Esophagus muscularis mucosa (tissue), 4 donors: ENCODE measurements around the gene GNAT1. TPM values are rescaled to one million over a fixed set of nuclear protein-coding genes. Genes with fewer than 3 reads are reported as not detected.
A peak's percentile ranks its signal among the peaks of the same experiment; 100 is the strongest.

Source experiments
- DNase-seq: peaks from one replicate; pipeline ENCODE4 v3.0.0-alpha.2; 2017; ENCODE audit errors: extremely low spot score
- H3K27ac ChIP-seq, 4 donors: fragments of 200-600 bp; sonication (generic); replicated peaks in 1 of 4; 1 replicate in 3 of 4; 2 replicates in 1 of 4; pipeline ENCODE4 v1.5.1; 2016 to 2019; ENCODE audit warnings: mild to moderate bottlenecking in 1 of 4
- H3K27me3 ChIP-seq, 4 donors: fragments of 200-600 bp; sonication (generic); one replicate each; pipeline versions ENCODE4 v1.5.1 to v1.6.0; 2016 to 2019
- H3K36me3 ChIP-seq, 4 donors: fragments of 200-600 bp; sonication (generic); one replicate each; pipeline ENCODE4 v1.5.1; 2016 to 2019
- H3K4me1 ChIP-seq, 4 donors: fragments of 200-600 bp; sonication (generic); one replicate each; pipeline ENCODE4 v1.5.1; 2016 to 2019
- H3K4me3 ChIP-seq, 4 donors: fragments of 200-600 bp; sonication (generic); 1 replicate in 2 of 4; 2 replicates in 2 of 4; pipeline ENCODE4 v1.5.1; 2016 to 2019; ENCODE audit warnings: mild to moderate bottlenecking in 4 of 4, moderate library complexity in 1 of 4
- H3K9me3 ChIP-seq, 4 donors: fragments of 200-600 bp; sonication (generic); 1 replicate in 3 of 4; 2 replicates in 1 of 4; pipeline ENCODE4 v1.5.1; 2016 to 2019
- CTCF ChIP-seq, 3 experiments: fragments of 200-600 bp in 2 of 3; fragments of 450-650 bp in 1 of 3; sonication (generic) in 2 of 3; IDR thresholded peaks; one replicate each; pipeline ENCODE4 v1.5.1; 2017 to 2019; ENCODE audit warnings: antibody characterized with exemption in 3 of 3, mild to moderate bottlenecking in 2 of 3, moderate library complexity in 1 of 3
- EP300 ChIP-seq: sonication (generic); formaldehyde crosslinking; IDR thresholded peaks from one replicate; pipeline ENCODE4 v1.6.1; 2017; ENCODE audit warnings: antibody characterized with exemption
- POLR2A ChIP-seq: fragments of 450-650 bp; IDR thresholded peaks from one replicate; pipeline ENCODE4 v1.6.1; 2017; ENCODE audit warnings: antibody characterized with exemption, moderate library complexity, mild to moderate bottlenecking, low read depth
- POLR2AphosphoS5 ChIP-seq, 2 donors: sonication (generic); formaldehyde crosslinking; IDR thresholded peaks; one replicate each; pipeline ENCODE4 v1.6.1; 2017; ENCODE audit warnings: antibody characterized with exemption in 2 of 2
- WGBS: methylation state at CpG from one replicate; pipeline ENCODE4 v1.1.5; 2018; 5-methylcytosine and 5-hydroxymethylcytosine counted together
- intact Hi-C: fragments of 100-400 bp; cut with DNase I; formaldehyde crosslinking; loops from one replicate; pipeline ENCODE4 v1.15.1; 2023
- total RNA-seq, 4 donors: library from RNA; depleted of rRNA; stranded (reverse); fragments of >200 nt; gene quantifications; one replicate each; pipeline versions ENCODE4 v1.1.0 to v1.2.1, GENCODE V29; 2016

GNAT1 gene
- total RNA-seq, 4 donors from 2014 or later = not detected

DNA sequence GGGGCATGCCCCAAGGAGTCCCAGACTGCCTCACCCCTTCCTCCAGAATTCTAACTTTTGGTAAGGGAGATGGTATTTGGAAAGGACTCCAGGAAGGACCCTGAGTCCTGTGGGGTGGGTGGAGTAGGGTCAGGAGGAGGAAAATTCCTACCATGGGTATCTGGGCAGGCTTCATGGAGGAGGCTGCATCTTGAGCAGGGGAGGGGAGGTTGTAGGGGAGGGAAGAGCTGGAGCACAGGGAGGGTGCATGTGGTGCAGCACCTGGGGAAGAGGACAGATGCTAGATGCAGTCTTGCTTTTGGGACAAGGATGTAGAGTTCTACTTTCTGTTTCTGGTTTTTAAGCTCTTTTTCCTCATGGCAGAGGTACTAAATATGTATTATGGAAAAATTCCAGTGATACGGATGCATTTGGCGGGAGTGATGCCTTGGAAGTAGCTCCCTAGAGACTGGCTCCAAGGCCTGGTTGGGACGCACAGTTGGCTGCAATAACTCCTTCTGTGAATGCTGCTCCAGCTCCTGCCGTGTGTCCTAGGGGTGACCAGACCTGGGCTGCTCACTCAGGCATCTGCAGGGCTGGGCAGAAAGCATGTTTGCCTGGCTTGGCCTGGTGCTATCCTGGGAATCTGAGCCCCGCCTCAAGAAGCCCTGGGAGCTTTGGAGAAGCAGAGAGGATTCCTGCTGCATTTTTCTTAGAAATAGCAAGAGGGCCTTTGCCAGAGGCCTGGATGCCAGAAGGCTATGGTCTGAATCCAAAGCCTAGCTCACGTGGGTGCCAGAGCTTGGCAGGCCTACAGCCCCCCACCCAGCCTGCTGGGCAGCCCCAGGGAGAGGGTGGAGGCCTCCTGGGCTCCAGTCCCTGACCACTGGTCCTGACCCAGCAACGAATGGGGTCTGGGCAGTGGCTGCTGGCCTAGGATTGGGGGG is 26.2 kb upstream of the GNAT1 start:
- TF ChIP-seq CTCF (IDR thresholded peaks at IDR 0.05) = no peak
- no peak for TF ChIP-seq EP300
- peak in 1 of 2 donors; percentile 41 for TF ChIP-seq POLR2AphosphoS5 (IDR thresholded peaks at IDR 0.05)
- TF ChIP-seq POLR2A = no peak
- Histone ChIP-seq H3K36me3 (no peaks in the 10 kb centered on the region), H3K4me3 (peak overlapping the region in 3 of 4 donors; percentile 8 to 31 (median 18)), H3K27me3 (no peaks in the 10 kb centered on the region), H3K4me1 (peaks cover 95 to 100% (median 99%) of the 10 kb centered on the region in 4 donors), H3K9me3 (no peaks in the 10 kb centered on the region), H3K27ac (peak overlapping the region; percentile 84 to 87 (median 85))
- WGBS = 23% methylated on average over 6 of the region's 7 CpGs
- no peak for DNase-seq
- intact Hi-C loops = no loop called here

- no peaks in the 10 kb centered on the region for H3K36me3 ChIP-seq
- no peak for DNase-seq
- H3K27me3 ChIP-seq = no peaks in the 10 kb centered on the region
- WGBS = 19% methylated on average over 14 of the region's 15 CpGs
- no peak for TF ChIP-seq EP300
- TF ChIP-seq POLR2AphosphoS5 (IDR thresholded peaks at IDR 0.05) = no peak
- TF ChIP-seq POLR2A = no peak
- no peak for TF ChIP-seq CTCF (IDR thresholded peaks at IDR 0.05)
- H3K27ac ChIP-seq = peak overlapping the region; percentile 84 to 87 (median 85)
- intact Hi-C loops = no loop called here
- peaks cover 89 to 99% (median 93%) of the 10 kb centered on the region in 4 donors for H3K4me1 ChIP-seq
- no peaks in the 10 kb centered on the region for H3K9me3 ChIP-seq
- H3K4me3 ChIP-seq = peak overlapping the region in 3 of 4 donors; percentile 8 to 31 (median 18)
These were observed 25.4 kb upstream of the GNAT1 start for GRCh38 chr3:50165910-50166538.

DNA sequence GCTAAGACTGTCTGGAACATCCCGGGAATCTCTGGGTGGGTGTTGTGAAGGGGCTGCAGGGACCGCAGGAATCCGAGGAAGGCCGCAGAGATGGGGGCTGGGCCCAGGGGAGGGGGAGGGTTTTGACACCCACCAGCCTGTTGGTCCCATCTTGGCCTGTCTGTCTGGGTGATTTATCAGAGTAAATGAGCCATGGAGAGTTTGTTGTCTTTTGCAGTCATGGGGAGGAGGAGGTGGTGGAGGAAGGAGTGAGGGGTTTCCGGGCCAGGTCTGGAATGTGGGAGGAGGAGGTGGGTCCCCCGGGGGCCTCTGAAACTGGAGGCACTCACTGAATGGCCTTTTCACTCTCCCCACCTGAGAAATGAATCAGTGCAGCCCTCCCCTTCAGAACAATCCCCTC is 24.8 kb upstream of the GNAT1 start:
- intact Hi-C loops = no loop called here
- no peak for TF ChIP-seq EP300
- no peak for TF ChIP-seq CTCF (IDR thresholded peaks at IDR 0.05)
- no peak for TF ChIP-seq POLR2AphosphoS5 (IDR thresholded peaks at IDR 0.05)
- TF ChIP-seq POLR2A = no peak
- no peak for DNase-seq
- Histone ChIP-seq H3K4me3 (peak overlapping the region in 1 of 4 donors; percentile 8), H3K9me3 (no peaks in the 10 kb centered on the region), H3K27ac (peak overlapping the region; percentile 84 to 87 (median 85)), H3K36me3 (no peaks in the 10 kb centered on the region), H3K4me1 (peaks cover 85 to 98% (median 91%) of the 10 kb centered on the region in 4 donors), H3K27me3 (no peaks in the 10 kb centered on the region)
- WGBS = 43% methylated on average over 4 of the region's 6 CpGs

DNA sequence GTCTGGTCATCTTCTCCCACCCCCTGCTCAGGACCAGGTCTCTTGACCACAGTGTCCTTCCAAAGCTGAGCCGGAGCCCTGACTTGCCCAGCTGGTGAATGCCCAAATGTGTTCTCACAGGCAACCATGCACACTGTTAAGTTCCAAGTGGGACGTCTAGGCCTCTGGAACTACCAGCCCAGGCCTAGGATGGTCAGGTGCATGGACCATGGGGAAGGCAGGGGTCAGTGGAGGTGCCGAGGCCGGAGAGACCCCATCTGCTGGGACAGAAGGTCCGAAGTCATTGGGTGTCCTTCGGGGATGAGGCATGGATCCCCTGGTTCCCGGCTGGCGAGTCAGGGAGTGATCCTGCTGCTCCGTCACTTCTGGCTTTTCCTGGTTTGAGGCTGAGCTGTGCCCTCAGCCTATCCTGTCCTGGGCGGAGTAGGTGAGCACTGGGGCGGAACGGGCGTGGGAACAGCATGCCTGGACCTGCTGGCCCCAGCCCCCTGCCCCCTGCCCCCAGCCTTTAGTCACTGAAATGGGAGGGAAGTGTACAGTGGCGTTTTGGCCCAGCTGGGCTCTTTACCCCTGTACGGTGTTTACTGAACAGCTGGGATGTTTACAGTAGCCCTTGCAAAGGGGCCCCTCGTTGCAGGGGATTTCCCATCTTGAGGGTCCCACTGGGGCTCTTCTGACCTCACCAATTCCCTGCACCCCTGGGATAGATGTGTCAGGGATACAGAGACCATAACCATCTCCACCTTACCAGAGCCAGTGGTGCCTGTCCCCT is 24.2 kb upstream of the GNAT1 start:
- peak in 1 of 2 donors; percentile 29 for TF ChIP-seq POLR2AphosphoS5 (IDR thresholded peaks at IDR 0.05)
- TF ChIP-seq CTCF (IDR thresholded peaks at IDR 0.05) = no peak
- 72% methylated on average over 10 of the region's 16 CpGs for WGBS
- peaks cover 83 to 95% (median 89%) of the 10 kb centered on the region in 4 donors for H3K4me1 ChIP-seq
- no peak overlapping the region for H3K4me3 ChIP-seq
- H3K27me3 ChIP-seq = no peaks in the 10 kb centered on the region
- intact Hi-C loops = no loop called here
- no peaks in the 10 kb centered on the region for H3K9me3 ChIP-seq
- no peak for DNase-seq
- H3K36me3 ChIP-seq = no peaks in the 10 kb centered on the region
- H3K27ac ChIP-seq = peak overlapping the region; percentile 84 to 87 (median 85)
